Bronchial epithelial cell (primary cell): ENCODE results near the gene PTPRN2. TPM values are rescaled to one million over a fixed set of nuclear protein-coding genes. Genes with fewer than 3 reads are reported as not detected.
"Not testable (repeated sequence)": the region's sequence is repeated elsewhere in the genome, so short reads cannot be mapped to it uniquely, and the experiment has no call there.

ENCODE experiments used
- DNase-seq: peaks from one replicate; pipeline ENCODE4 v3.0.0-alpha.2; 2010; ENCODE audit warnings: low read depth
- FAIRE-seq: peaks from 2 replicates; lab custom pipeline; 2011; peaks lifted over from hg19 to GRCh38; lab: Jason Lieb, UNC
- H3K27me3 ChIP-seq: 2 replicates; pipeline ENCODE4 v1.5.1; 2011; ENCODE audit warnings: low read length; ENCODE audit not compliant: control insufficient read depth, insufficient read depth
- H3K36me3 ChIP-seq: 2 replicates; pipeline ENCODE4 v1.5.1; 2011; ENCODE audit warnings: low read length; ENCODE audit not compliant: control insufficient read depth, insufficient read depth
- H3K4me3 ChIP-seq: 2 replicates; pipeline ENCODE4 v1.5.1; 2011; ENCODE audit warnings: mild to moderate bottlenecking, low read depth, low read length, control low read depth
- total RNA-seq: library from RNA; depleted of rRNA; stranded (reverse); fragments of >200 nt; gene quantifications from 2 replicates; pipeline ENCODE4 v1.2.1, GENCODE V29; 2014
- TF ChIP-seq, protein P1 (sequence below): IDR thresholded peaks from 2 replicates; pipeline ENCODE4 v1.5.1; 2011; ENCODE audit warnings: mild to moderate bottlenecking, moderate library complexity, low read length, control low read depth, inconsistent platforms; ENCODE audit not compliant: insufficient read depth, severe bottlenecking

Gene PTPRN2
- total RNA-seq, 1 donor from 2014 or later = 1.1 TPM

GRCh38 chr7:158276414-158277218 is 311.0 kb downstream of the PTPRN2 start:
- no peak for FAIRE-seq
- no peak for DNase-seq
- H3K36me3 ChIP-seq = no peaks in the 10 kb centered on the region

GRCh38 chr7:158275711-158276413 is 311.8 kb downstream of the PTPRN2 start:
- H3K36me3 ChIP-seq = no peaks in the 10 kb centered on the region
- no peak overlapping the region for H3K4me3 ChIP-seq
- no peaks in the 10 kb centered on the region for H3K27me3 ChIP-seq
- DNase-seq (no peak), FAIRE-seq (no peak)
- TF ChIP-seq, protein P1, sequence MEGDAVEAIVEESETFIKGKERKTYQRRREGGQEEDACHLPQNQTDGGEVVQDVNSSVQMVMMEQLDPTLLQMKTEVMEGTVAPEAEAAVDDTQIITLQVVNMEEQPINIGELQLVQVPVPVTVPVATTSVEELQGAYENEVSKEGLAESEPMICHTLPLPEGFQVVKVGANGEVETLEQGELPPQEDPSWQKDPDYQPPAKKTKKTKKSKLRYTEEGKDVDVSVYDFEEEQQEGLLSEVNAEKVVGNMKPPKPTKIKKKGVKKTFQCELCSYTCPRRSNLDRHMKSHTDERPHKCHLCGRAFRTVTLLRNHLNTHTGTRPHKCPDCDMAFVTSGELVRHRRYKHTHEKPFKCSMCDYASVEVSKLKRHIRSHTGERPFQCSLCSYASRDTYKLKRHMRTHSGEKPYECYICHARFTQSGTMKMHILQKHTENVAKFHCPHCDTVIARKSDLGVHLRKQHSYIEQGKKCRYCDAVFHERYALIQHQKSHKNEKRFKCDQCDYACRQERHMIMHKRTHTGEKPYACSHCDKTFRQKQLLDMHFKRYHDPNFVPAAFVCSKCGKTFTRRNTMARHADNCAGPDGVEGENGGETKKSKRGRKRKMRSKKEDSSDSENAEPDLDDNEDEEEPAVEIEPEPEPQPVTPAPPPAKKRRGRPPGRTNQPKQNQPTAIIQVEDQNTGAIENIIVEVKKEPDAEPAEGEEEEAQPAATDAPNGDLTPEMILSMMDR = no peak

More at GRCh38 chr7:158276414-158277218, 311.0 kb downstream of the PTPRN2 start:
- Histone ChIP-seq H3K27me3 (no peaks in the 10 kb centered on the region), H3K4me3 (no peak overlapping the region)
- TF ChIP-seq, protein P1 = no peak

- Histone ChIP-seq H3K36me3 (no peaks in the 10 kb centered on the region), H3K4me3 (no peak overlapping the region), H3K27me3 (no peaks in the 10 kb centered on the region)
- DNase-seq (no peak), FAIRE-seq (no peak)
- TF ChIP-seq, protein P1 = no peak
Observed at GRCh38 chr7:158274996-158275395, 312.6 kb downstream of the PTPRN2 start.

- FAIRE-seq (no peak), DNase-seq (no peak)
- TF ChIP-seq, protein P1 = no peak
- H3K4me3 ChIP-seq = no peak overlapping the region
- H3K27me3 ChIP-seq = no peaks in the 10 kb centered on the region
- no peaks in the 10 kb centered on the region for H3K36me3 ChIP-seq
Observed at GRCh38 chr7:158274404-158274811, 313.2 kb downstream of the PTPRN2 start.

DNA sequence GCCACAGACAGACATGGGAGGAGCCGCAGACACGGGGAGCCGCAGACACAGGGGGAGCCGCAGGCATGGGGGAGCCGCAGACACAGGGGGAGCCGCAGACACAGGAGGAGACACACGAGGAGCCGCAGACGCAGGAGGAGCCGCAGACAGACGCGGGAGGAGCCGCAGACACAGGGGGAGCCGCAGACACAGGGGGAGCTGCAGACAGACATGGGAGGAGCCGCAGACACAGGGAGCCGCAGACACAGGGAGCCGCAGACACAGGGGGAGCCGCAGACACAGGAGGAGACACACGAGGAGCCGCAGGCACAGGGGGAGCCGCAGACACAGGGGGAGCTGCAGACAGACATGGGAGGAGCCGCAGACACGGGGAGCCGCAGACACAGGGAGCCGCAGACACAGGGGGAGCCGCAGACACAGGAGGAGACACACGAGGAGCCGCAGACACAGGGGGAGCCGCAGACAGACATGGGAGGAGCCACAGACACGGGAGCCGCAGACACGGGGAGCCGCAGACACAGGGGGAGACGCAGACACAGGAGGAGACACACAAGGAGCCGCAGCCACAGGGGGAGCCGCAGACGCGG is 313.8 kb downstream of the PTPRN2 start:
- not testable (repeated sequence) for H3K4me3 ChIP-seq, H3K27me3 ChIP-seq, H3K36me3 ChIP-seq, FAIRE-seq, DNase-seq

GRCh38 chr7:158273138-158273651 is 314.4 kb downstream of the PTPRN2 start:
- TF ChIP-seq, protein P1 = no peak
- Histone ChIP-seq H3K36me3 (no peaks in the 10 kb centered on the region), H3K27me3 (no peaks in the 10 kb centered on the region), H3K4me3 (no peak overlapping the region)
- FAIRE-seq (no peak), DNase-seq (no peak)
